22Rv1 (cell line): ENCODE data around the gene FMN1.

Experiments
- H3K27ac ChIP-seq: fragments of 450-650 bp; 2 replicates; pipeline ENCODE4 v1.5.1; 2017
- ZFX ChIP-seq: fragments of 450-650 bp; IDR thresholded peaks from 2 replicates; pipeline ENCODE4 v1.6.1; 2017; ENCODE audit warnings: antibody characterized with exemption, borderline replicate concordance
- TF ChIP-seq, protein P1 (sequence below): fragments of 450-650 bp; IDR thresholded peaks from 2 replicates; pipeline ENCODE4 v1.5.1; 2017; ENCODE audit warnings: mild to moderate bottlenecking

Gene FMN1, protein sequence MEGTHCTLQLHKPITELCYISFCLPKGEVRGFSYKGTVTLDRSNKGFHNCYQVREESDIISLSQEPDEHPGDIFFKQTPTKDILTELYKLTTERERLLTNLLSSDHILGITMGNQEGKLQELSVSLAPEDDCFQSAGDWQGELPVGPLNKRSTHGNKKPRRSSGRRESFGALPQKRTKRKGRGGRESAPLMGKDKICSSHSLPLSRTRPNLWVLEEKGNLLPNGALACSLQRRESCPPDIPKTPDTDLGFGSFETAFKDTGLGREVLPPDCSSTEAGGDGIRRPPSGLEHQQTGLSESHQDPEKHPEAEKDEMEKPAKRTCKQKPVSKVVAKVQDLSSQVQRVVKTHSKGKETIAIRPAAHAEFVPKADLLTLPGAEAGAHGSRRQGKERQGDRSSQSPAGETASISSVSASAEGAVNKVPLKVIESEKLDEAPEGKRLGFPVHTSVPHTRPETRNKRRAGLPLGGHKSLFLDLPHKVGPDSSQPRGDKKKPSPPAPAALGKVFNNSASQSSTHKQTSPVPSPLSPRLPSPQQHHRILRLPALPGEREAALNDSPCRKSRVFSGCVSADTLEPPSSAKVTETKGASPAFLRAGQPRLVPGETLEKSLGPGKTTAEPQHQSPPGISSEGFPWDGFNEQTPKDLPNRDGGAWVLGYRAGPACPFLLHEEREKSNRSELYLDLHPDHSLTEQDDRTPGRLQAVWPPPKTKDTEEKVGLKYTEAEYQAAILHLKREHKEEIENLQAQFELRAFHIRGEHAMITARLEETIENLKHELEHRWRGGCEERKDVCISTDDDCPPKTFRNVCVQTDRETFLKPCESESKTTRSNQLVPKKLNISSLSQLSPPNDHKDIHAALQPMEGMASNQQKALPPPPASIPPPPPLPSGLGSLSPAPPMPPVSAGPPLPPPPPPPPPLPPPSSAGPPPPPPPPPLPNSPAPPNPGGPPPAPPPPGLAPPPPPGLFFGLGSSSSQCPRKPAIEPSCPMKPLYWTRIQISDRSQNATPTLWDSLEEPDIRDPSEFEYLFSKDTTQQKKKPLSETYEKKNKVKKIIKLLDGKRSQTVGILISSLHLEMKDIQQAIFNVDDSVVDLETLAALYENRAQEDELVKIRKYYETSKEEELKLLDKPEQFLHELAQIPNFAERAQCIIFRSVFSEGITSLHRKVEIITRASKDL (N-terminal part only)

DNA sequence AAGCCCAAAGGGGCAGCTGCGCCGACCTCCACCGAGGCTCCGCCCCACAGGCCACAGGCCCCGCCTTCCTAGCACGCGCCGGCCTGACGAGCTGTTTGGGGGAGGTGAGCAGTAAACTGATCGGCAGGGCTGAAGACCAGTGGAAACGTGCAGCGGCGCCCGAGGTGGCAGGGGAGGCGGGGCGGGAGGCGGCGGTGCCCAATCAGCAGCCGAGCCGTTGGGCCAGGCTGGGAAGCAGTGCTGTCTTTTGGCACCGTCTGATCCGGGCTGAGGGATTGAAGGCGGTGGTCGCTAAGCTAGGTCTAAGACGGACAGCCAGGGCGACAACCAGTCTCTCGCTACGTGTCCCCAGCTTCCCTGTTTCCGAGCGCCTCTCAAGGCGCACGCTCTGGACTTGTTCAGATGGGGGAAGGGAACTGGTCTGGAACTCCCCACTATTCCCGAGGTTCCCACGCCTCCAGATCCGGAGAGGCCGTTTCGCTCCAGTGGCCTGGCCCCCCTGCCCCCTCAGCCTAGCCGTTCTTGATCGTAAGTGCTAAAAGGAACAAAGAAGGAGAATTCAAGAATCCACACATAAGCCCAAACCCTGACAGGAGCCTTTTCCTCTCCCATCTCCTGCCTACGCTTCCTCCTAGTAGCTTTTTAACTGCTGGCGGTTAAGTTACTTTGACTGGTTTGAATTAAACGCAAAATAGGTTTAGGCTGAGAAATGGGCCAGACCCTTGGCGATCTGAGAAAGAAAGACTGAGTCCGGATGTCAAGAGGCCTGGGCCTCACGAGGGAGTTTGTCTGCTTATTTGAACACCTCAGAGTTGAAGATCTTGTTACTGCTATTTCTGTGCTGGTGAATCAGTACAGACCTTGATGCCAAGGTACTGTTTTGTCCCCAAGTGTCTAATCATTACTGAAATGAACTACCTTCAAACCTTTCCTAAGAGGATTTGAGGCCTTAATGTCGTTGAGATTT is at the start of gene FMN1:
Gene FMN1 (minus strand): TSS at position 11 of the 967 bp plus-strand sequence. CDS start 39,800 bp downstream, outside the sequence.
- H3K27ac ChIP-seq: no peak within 1 kb of the TSS
- TF ChIP-seq, protein P1, sequence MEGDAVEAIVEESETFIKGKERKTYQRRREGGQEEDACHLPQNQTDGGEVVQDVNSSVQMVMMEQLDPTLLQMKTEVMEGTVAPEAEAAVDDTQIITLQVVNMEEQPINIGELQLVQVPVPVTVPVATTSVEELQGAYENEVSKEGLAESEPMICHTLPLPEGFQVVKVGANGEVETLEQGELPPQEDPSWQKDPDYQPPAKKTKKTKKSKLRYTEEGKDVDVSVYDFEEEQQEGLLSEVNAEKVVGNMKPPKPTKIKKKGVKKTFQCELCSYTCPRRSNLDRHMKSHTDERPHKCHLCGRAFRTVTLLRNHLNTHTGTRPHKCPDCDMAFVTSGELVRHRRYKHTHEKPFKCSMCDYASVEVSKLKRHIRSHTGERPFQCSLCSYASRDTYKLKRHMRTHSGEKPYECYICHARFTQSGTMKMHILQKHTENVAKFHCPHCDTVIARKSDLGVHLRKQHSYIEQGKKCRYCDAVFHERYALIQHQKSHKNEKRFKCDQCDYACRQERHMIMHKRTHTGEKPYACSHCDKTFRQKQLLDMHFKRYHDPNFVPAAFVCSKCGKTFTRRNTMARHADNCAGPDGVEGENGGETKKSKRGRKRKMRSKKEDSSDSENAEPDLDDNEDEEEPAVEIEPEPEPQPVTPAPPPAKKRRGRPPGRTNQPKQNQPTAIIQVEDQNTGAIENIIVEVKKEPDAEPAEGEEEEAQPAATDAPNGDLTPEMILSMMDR: no peak

DNA sequence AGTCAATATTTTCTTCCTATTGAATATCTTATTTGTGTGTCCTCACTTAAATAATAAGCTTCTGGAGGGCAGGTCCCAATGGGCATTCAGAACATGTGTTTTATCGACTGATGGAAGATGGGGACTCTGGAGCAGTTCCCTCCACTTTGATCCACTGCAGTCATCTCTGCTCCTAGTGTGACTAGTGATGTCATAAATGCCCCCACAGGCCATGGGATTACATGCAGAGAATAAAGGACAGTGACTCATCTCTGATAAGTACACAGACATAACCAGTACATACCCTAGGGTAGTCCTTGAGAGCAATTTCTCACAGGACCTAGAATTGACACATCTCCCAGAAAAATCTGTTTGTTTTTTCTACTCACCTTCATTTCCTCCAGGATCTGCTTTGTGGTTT is 49.4 kb upstream of the FMN1 start:
- TF ChIP-seq ZFX: no peak
- TF ChIP-seq, protein P1: no peak
- no peak overlapping the region for H3K27ac ChIP-seq

DNA sequence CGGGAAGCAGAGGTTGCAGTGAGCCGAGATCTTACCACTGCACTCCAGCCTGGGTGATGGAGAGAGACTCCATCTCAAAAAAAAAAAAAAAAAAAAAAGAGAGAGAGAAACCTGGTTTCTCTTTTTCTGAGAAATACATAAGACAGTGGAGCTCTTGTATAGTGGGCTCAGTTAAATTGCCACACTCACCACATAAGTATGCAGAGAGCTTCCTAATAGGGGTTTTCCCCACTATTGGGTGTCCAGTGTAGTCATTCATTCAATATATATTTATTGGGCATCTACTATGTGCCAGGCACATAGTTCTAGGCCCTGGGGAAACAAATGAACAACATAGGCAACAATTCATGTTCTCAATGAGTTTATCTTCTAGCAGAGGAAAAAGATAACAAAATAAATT is 48.9 kb upstream of the FMN1 start:
- TF ChIP-seq, protein P1: no peak
- no peak overlapping the region for H3K27ac ChIP-seq

DNA sequence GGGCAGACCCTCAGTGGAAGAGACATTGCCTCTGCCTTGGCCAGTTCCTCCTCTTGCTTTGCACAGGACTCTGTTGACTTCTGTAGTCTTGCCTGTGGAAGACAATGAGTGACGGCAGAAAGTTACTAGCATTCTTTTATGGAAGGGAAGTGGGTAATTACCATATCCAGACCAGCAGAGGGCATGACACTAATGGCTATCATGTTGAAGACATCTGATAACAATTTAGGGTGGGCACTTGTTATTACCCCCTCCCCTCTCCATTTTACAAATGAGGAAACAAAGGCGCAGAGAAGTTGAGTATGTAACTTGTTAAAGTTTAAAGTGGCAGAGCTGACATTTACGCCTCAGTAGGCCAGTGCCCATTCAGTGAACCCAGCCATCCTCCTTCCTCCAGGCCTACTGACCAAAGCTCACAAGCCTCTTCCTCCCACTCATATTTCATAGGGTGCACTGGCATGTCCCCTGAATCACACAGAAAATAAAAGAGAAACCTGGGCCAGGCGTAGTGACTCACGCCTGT is 48.2 kb upstream of the FMN1 start:
- TF ChIP-seq ZFX: no peak
- TF ChIP-seq, protein P1: peak; percentile 68
- no peak overlapping the region for H3K27ac ChIP-seq

DNA sequence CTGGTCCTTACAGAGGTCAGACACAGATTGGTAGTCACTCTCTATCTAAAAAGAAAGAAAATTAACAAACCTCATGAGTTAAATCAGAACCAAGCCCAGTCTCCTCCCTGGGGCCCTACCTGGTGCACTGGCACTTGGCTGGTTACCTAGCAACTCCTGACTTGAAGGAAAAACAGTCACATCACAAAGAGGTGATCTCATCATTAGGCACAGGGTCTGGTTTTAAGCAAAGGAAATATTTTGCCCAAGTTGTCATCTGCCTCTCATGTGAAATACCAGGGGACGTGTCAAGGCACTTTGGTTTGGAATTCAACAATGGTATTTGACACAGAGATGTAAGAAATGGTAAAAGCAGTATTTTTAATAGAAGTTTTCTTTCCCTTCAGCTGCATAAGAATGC is 47.7 kb upstream of the FMN1 start:
- H3K27ac ChIP-seq: no peak overlapping the region
- TF ChIP-seq, protein P1: no peak
- no peak for TF ChIP-seq ZFX

DNA sequence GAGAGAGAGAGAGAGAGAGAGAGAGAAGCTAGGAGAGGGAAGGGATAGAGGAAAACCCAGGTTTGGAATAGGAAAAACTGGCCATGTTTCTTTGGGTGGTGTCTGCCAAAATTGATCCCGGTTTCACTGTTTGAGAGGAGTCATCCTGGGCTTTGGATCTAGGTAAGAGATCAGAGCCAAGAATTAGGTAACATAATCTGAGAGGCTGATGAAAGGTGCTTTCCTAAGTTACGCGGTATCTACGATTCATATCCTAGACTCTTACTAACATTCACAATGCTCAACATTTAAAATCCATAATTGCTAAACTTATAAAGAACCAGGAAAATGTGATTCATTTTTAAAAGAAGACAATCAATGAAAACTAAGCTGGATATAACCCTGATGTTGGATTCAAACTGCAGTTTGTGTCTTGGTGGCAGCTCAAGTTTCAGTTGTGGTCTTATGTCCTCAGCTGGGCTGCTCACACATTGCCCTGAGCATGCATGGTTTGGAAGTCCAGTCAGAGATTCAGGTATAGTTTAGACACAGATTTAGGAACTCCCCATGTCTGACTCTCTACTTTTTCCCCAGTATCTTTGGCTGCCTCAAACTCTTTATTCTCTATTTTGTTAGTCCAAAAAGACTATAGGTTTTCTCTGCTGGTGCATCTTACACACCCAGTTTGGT is 42.5 kb upstream of the FMN1 start:
- no peak overlapping the region for H3K27ac ChIP-seq
- TF ChIP-seq ZFX: no peak
- TF ChIP-seq, protein P1: no peak
